IPS-11a (cell line): ENCODE measurements around the gene MTX1.
"Not testable (repeated sequence)": the region's sequence is repeated elsewhere in the genome, so short reads cannot be mapped to it uniquely, and the experiment has no call there.

Experiments used
- H3K4me3 ChIP-seq: one replicate; pipeline ENCODE4 v1.5.1; 2013; ENCODE audit warnings: low read depth, low read length, control low read depth

MTX1 gene

DNA sequence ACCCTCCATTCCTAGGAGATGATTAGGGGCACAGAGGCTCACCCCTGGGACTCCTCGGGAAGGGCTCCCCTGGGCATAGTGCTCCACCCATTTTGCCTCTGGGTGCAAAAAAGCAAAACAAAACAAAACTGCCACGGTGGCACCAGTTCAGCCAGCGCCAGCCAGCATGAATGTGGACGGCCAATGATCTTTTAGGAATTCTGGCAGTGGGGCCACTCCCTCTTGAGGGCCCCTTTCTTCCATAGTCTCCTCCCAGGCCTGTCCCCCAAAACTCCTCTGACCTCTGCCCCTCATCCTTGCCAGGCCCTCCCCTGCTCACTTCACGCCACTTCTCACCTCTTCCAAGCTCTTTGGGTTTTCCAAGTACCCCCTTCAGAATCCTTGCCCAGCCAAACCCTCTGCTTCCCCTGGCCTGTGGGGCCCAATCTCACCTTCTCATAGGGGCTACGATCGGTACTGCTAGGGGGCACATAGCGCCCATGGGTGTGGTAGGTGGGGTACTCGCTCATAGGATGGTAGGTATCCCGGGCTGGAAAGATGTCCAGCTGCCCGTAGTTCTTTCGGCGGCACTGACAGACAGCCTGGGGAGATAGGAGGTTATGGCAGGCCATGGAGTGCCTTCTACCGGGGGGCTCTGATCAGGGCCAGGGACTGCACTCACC lies 21.6 kb upstream of the MTX1 start:
- no peak overlapping the region for H3K4me3 ChIP-seq

DNA sequence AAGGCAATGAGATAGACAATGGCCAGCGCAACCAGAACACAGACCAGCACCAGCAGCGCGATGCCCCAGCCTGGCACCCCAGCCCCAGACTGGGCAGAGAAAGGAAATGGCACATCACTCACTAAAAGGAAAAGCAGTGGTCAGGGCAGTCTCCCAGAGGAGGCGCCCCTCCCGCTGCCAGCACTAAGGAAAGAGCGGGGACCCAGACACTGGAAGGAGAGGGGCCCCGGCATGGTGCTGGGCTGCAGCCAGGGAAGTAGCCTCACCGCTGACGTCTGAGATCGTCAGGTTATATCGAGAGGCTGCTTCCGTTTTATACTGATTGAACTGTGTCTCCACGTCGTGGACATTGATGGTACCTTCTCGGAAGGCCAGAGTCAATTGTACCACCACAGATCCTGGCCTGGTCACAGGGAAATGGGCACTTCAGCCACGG lies 21.0 kb upstream of the MTX1 start:
- H3K4me3 ChIP-seq, result no peak overlapping the region

DNA sequence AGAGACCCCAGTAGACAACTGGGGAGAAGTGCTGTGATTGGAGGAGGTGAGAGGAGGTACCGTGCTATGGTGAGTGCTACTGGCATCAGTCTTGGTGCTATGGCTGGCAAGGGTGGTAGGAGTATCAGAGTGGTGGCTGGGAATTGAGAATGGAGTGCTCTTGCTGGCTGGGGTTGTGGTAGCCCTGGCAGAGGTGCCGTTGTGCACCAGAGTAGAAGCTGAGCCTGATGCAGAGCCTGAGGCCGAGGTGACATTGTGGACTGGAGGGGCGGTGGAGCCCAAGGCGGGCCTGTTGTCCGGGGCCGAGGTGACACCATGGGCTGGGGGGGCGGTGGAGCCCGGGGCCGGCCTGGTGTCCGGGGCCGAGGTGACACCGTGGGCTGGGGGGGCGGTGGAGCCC lies 20.2 kb upstream of the MTX1 start:
- no peak overlapping the region for H3K4me3 ChIP-seq

DNA sequence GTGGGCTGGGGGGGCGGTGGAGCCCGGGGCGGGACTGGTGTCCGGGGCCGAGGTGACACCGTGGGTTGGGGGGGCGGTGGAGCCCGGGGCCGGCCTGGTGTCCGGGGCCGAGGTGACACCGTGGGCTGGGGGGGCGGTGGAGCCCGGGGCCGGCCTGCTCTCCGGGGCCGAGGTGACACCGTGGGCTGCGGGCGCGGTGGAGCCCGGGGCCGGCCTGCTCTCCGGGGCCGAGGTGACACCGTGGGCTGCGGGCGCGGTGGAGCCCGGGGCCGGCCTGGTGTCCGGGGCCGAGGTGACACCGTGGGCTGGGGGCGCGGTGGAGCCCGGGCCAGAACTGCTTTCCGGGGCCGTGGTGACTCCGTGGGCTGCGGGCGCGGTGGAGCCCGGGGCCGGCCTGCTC lies 18.6 kb upstream of the MTX1 start:
- H3K4me3 ChIP-seq, result not testable (repeated sequence)

DNA sequence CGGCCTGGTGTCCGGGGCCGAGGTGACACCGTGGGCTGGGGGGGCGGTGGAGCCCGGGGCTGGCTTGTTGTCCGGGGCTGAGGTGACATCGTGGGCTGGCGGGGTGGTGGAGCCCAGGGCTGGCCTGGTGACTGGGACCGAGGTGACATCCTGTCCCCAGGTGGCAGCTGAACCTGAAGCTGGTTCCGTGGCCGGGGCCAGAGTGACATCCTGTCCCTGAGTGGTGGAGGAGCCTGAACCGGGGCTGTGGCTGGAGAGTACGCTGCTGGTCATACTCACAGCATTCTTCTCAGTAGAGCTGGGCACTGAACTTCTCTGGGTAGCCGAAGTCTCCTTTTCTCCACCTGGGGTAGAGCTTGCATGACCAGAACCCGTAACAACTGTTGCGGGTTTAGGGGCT lies 16.6 kb upstream of the MTX1 start:
- H3K4me3 ChIP-seq, result no peak overlapping the region

DNA sequence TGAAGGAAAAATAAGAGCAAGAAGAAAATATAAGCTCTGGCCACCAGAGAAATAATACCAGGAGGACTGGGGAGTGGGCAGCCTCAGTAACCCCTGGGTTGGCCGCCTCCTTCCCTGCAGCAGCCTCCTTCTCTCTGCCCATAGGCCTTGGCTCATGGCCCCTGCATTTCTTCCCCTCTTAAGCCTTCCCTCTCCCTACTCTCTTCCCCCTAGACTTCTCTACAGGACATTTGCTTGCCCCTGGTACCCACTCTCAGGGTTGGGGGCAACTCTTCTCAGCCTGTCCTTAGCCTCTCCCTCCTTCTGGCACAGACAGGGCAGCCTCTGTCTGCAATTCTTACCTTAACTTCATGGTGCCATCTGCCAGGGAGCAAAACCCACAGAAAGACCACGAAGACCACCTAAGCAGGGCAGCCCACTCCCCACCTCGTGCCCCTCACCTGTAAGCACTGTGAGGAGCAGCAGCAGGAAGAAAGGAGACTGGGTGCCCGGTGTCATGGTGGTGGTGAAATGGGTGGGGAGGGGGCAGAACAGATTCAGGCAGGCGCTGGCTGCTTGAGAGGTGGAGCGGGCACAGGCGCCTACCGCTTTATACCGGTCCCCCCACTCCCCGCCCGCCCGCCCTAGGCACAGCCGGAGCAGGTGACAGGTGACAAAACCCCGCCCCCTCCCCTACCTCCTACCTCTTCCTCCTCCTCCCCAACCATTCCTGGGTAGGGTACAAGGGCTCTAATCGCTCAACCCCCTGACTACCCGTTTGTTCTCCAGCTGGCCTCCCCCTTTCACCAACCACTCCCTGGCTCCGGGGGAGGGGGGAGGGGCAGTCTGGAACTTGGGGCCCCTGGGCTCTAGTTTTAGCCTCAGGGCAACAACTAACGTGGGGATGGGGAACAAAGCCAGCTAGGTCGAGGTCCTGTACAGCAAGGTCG lies 15.9 kb upstream of the MTX1 start:
- peak overlapping the region; percentile 67 for H3K4me3 ChIP-seq

DNA sequence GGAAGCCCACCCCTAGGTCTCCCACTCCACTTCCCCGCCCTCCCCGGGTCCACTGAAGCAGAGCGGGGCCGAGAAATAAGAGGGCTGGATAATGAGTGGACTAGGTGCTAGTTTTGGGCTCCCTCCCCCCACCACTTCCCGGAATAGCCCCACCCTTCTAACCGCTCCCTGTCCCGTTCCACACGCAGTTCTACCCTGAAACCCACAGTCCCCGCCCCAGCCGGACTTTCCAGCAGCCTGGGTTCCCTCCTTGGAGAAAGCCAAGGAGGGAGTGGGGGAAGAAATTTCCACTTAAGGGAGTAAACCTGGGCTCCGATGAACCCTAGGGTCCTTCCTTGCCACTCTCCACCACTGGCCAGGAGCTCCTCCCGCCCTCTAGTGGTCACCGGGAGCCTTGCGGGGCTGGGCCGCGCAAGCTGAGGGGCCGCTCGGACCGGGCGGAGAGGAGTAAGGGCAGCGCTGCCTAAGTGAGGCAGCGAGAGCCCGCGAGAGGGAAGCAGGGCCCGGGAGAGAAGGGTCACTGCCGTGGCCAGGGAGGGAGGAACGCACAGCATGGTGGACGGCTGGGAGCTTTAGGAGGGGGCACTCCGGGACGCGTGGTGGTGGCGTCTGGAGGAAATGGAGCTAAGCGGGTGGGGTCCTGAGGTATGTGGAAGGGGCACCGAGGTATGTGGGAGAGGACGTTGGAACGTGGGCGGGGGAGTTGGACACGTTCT lies 15.1 kb upstream of the MTX1 start:
- H3K4me3 ChIP-seq, result peak overlapping the region; percentile 67

DNA sequence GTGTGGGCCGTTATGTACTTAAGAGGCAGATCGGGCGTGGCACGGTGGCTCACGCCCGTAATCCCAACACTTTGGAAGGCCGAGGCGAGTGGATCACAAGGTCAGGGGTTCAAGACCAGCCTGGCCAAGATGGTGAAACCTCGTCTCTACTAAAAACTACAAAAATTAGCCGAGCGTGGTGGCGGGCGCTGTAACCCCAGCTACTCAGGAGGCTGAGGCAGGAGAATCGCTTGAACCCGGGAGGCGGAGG lies 14.6 kb upstream of the MTX1 start:
- peak overlapping the region; percentile 67 for H3K4me3 ChIP-seq

DNA sequence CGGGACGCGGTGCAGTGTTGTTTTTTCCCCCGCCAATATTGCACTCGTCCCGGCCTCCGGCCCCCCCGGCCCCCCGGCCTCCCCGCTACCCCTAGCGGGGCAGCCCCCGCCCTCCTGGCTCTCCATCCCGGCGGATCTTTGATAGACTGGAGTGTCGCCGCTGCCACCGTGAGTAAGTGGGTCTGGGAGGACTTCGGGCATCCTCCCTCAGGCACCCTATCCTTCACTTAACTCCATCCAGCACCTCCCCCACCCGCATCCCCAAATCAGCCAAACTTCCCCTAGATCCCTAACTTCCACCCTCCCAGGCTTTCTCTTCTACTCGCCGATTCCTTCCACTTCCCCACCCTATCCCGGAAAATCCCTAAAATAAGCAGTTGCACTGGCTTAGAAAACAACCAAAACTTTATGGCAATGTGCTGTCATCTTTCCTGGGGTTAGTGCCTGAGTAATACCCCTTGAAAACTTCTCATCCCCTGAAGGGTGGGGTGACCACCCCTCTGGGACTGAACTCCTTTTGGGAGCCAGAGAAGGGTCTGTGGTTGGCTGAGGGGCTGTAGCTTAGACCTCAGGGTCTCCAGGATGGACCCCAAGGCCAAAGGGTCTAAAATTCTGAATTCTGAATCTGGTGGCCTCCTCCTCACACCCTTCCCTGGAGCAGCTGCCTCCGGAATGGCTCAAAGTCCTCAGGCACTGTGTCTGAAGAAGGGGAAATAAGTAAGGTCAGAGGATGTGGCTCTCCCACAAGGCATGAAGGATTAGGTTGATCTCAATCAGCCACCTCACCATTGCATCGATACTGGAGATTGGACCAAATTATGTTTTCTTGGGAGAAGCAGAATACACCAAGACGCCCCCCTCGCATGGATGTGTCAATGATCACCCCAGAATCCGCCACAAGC lies 13.0 kb upstream of the MTX1 start:
- H3K4me3 ChIP-seq, result peak overlapping the region; percentile 94

DNA sequence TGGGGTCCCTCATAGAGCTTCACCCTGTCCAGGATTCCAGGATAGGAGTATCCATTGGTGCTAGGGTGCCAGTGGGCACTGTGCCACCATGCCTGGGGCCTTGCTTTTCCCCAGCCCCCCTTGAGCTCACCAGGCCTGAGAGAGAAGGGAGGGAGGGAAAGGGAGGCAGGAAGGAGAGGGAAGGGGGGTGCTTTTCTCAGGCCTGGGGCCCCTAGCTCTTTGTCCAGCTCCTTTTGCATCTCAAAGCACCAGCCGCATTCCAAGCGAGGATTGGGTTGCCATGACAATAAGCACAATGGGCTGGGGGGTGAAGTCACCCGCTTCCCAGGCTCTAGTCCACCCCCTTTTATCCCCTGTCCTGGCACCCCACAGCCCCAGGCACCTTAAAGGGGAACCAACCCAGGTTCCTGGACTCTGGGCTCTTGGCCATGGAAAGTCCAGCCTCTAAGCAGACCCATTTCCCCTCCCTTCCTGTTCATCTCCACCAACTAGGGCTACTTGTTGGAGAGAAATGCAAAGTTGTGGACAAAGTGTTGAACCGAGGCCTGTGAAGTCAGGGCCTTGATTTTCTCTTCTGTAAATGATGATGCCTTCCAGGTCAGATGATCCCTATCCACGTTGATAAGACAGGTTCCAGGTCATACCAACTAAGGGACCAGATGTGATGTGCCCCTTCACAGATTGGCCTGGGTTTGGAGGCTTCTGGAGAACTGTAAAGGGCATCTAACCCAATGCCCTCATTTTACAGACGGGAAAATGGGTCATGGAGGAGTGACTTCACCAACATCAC lies 12.2 kb upstream of the MTX1 start:
- H3K4me3 ChIP-seq, result peak overlapping the region; percentile 94

DNA sequence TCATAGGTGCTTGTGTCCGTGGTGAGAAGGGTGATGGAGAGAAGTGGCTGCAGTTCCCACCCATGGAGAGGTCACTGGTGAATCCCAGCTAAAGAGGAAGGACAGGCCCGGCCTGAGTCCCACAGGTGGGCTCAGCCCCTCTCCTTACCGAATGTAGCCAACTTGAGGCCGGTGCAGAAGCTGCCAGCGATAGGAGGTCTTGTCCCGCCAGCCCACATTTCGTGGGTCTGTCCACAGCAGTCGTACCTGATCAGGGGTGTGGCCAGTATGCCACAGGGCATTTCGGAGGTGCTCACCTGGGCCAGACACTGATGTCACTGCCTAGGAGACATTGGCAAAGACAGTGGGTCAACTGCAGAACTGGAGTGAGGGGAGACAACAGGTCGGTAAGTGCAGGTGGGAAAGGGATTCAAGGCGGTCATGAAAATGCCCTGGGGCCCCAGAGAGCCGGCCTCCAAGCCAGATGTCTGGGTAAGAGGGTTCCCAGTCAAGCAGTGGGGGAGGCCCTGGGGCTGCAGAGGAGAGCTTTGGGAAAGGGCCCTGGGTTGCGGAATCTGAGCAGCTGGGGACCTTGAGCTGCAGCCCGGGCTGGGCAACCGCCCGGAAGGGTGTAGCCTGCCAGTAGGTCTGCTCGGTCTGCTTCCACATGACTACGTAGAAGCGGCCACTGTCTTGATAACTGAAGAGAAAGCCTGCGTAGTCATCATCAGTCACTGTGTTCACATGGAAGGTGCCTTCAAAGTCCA lies 11.4 kb upstream of the MTX1 start:
- peak overlapping the region; percentile 94 for H3K4me3 ChIP-seq

DNA sequence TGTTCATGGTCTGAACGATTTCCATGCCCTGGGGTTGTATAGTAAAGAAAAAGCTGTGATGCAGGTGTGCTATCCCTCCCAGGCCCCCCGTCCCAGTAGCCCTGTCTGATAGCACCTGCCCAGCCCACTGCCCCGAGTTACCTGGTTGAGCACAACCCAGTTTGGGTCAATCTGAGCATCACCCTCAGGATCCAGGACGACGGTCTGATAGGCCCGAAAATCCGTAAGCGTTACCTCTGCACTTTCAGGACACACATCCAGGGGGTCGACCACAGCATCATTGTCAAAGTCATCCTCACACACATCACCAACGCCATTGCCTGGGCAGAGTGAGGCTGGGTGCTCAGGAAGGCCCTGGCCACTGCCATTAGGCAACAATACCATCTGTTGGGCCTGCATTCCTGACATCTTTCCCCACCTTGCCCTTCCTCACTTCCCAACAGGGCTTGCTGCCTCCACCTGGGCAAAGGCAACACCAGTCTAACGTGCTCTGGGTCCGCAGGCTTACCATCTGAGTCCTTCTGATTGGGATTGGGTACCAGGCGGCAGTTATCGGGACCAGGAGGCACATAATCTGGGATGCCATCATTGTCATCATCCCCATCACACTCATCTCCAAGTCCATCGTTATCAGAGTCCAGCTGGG lies 10.5 kb upstream of the MTX1 start:
- H3K4me3 ChIP-seq, result no peak overlapping the region

DNA sequence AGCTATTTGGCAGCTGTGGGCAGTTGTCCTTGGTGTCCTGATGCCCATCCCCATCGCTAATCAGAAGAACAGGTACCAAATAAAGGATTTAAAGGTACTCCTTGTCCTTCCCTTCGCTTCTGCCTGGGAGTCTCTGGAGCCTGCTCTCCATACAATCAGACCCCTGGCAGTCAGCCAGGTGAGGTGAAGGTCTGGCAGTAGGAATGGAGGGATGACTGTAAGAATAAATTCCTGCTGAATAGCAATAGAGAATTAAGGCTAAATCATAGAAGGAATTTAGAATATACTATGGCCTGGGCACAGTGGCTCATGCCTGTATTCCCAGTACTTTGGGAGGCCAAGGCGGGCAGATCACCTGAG lies 10.0 kb upstream of the MTX1 start:
- no peak overlapping the region for H3K4me3 ChIP-seq

DNA sequence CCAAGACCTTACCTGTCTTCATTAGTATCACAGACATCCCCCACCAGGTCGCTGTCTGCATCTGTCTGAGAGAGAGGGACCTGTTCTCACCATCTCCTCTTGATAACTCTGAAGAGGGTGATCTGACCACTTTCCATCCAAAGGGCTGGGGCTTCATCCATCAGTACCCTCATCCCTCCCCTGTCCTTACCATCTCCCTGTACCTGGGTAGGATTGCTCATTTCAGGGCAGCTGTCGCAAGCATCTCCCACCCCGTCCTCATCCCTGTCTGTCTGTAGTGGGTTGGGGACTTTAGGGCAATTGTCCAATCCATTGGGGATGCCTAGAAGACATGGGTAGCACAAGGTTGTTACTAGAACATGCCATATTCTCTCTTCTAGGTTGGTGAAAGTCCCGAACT lies 8.7 kb upstream of the MTX1 start:
- no peak overlapping the region for H3K4me3 ChIP-seq

DNA sequence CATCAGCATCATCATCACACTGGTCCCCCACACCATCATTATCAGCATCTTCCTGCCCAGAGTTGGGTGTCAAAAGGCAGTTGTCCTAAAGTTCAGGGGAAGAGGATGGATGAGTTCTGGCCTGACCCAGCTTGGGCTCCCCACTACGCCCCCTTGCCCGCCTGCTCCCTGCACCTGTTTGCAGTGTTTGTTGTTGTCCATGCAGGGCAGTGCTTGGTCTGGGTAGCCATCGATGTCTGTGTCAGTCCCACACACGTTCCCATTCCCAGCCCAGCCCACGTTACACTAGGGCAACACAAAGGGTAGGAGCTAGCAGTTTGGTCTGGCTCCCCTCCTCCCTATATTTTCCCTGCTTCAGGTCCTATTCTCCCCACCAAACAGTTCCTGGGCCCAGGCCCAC lies 7.6 kb upstream of the MTX1 start:
- no peak overlapping the region for H3K4me3 ChIP-seq

DNA sequence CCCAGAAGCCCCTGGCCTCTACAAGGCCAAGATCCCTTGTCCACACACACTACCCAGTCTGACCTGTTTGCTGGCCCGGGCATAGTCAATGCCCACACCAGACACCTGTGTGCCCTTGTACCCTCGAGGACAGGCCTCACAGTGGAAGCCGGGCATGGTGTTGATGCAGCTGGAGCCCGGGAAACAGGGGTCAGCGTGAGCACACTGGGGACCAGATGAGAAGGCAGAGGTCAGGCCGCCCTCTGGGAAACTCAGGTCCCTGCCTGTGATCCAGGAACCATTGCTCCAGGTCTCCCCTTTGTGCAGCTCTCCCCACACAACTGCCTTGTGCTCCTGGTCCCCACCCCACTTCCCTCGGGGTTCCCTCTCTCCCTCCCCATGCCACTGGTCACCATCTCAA lies 6.3 kb upstream of the MTX1 start:
- H3K4me3 ChIP-seq, result no peak overlapping the region

DNA sequence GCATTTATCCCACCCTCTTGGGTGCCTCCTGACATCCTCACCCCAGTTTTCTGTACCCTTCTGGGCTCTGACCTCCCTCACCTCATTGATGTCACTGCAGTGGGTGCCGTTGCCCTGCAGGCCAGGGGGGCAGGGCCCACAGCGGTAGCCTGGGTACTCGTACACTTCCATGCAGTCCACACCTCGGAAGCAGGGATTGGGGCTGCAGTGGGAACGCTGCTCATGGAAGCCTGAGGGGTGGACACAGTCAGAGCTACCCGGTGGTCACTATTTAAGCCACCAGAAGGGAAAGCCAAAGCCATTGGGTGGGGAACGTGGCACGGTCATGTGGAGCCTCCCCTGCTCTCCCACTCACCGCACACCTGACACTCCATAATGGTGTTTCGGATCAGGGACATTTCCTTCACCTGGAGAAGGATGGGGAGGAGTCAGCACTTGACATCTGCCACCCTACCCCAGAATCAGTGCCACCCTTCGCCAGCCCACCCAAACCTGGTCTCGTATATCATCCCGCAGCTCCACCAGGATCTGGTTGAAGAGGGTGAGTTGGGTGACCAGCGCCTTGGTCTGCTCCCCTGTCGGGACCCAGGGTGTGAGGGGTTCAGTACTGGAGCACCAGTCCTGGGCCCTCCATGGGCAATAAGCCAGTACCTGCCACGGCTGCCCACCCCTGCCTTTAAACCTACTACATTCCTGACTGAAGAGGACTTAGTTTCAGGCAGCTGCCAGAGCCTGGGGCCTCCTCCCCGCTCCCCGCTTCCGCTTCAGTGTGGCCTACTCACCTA lies 5.6 kb upstream of the MTX1 start:
- no peak overlapping the region for H3K4me3 ChIP-seq

DNA sequence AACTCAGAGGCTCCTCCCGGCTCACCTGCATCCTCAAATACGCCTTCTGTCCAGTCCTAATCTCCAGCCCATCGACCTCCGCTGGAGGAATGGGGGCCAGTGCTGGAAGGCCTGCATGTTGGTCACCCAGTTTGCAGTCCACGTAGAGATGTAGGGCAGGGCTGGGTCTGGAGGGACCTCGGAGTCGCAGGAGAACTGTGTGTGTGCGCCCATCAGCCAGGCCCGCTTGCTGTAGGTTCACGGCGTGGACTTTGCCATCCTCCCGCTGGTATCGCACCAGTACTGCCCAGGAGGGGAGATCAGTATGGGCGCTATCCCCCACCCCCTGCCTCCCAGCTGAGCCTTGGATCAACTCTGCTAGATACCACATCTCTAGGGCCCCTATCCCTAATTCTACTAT lies 3.5 kb upstream of the MTX1 start:
- H3K4me3 ChIP-seq, result no peak overlapping the region
